Naive B cell (primary cell): ENCODE results near the gene GNB1. TPM values are rescaled to one million over a fixed set of nuclear protein-coding genes. Genes with fewer than 3 reads are reported as not detected.
A peak's percentile ranks its signal among the peaks of the same experiment; 100 is the strongest.

ENCODE experiments used
- ATAC-seq, 2 donors: fragments of 150-1000 bp; cut with Tn5 transposase; 2 replicates each; pipeline ENCODE4 v1.10.0; 2021; ENCODE audit warnings: low read depth in 2 of 2, mild to moderate bottlenecking in 2 of 2, moderate library complexity in 2 of 2
- DNase-seq: peaks from one replicate; pipeline ENCODE4 v3.0.0; 2022
- H3K27ac Mint-ChIP-seq, 6 donors: one replicate each; pipeline ENCODE4 v1.8.0; 2020 to 2022; ENCODE audit warnings: mild to moderate bottlenecking in 6 of 6, mixed read lengths in 6 of 6, moderate library complexity in 5 of 6, inconsistent platforms in 2 of 6
- H3K27me3 Mint-ChIP-seq, 3 donors: one replicate each; pipeline ENCODE4 v1.8.0; 2021 to 2022; ENCODE audit warnings: mixed read lengths in 3 of 3, mild to moderate bottlenecking in 1 of 3
- H3K36me3 Mint-ChIP-seq, 2 donors: one replicate each; pipeline ENCODE4 v1.8.0; 2020 to 2022; ENCODE audit warnings: mixed read lengths in 2 of 2, inconsistent platforms in 1 of 2, mild to moderate bottlenecking in 1 of 2
- H3K4me1 Mint-ChIP-seq, 3 donors: one replicate each; pipeline ENCODE4 v1.8.0; 2020 to 2022; ENCODE audit warnings: mixed read lengths in 3 of 3, inconsistent platforms in 1 of 3, mild to moderate bottlenecking in 1 of 3, moderate library complexity in 1 of 3
- H3K4me3 Mint-ChIP-seq, 8 donors: one replicate each; pipeline ENCODE4 v1.8.0; 2020 to 2022; ENCODE audit warnings: mild to moderate bottlenecking in 8 of 8, mixed read lengths in 8 of 8, moderate library complexity in 8 of 8, inconsistent platforms in 2 of 8
- H3K9me3 Mint-ChIP-seq, 7 donors: one replicate each; pipeline ENCODE4 v1.8.0; 2020 to 2022; ENCODE audit warnings: mixed read lengths in 7 of 7, mild to moderate bottlenecking in 5 of 7, inconsistent platforms in 2 of 7, moderate library complexity in 1 of 7
- polyA plus RNA-seq, 6 donors: library from polyadenylated mRNA; unstranded; fragments of 300-500 nt; fragmentation: Illumina TruSeq; gene quantifications; one replicate each; pipeline ENCODE4 v1.2.3, GENCODE V29; 2021; ENCODE audit warnings: low read depth in 6 of 6

The GNB1 gene
- polyA plus RNA-seq, 6 donors from 2014 or later: 57.9 to 131 (median 92.3) TPM

GRCh38 chr1:1846386-1846918, 44.4 kb downstream of the GNB1 start:
- ATAC-seq (no peak), DNase-seq (no peak)
- peaks cover 0 to 3% of the 10 kb centered on the region in 2 donors for H3K36me3 Mint-ChIP-seq
- H3K27me3 Mint-ChIP-seq: no peaks in the 10 kb centered on the region
- H3K4me1 Mint-ChIP-seq: peaks cover 65 to 83% (median 79%) of the 10 kb centered on the region in 3 donors
- H3K27ac Mint-ChIP-seq: peak overlapping the region in 5 of 6 donors; percentile 74 to 91 (median 84)
- no peaks in the 10 kb centered on the region for H3K9me3 Mint-ChIP-seq
- H3K4me3 Mint-ChIP-seq: peak overlapping the region in 1 of 8 donors; percentile 20

DNA sequence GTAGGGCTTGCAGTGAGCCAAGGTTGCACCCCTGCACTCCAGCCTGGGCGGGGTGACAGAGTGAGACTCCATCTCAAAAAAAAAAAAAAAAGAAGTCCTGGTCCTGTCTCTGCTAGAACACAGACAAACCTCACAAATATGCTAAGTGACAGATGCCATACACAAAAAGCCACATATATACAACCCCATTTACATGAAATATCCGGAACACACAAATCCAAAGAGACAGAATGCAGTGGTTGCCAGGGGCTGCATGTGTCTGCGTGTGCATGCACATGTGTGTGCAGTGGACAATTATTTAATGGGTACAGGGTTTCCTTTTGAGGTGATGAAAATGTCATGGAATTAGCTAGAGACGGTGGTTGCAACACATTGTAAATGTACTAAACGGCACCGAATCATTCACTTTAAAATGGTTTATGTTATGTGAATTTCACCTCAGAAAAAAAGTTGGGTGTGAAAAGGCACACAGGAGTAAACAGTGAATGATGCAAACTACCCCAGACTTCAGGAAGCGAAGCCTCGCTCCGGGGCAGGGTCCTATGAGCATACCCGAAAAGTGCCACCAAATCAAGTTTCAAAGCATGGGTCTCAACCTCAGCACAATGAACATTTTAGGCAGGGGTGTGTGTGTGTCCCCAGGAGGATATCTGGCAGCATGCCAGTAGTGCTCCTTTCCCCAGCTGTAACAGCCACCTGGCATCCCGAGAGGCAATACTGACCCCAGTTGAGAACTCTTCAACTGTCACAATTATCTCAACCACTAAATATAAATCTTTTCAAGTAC, 48.3 kb downstream of the GNB1 start:
- H3K36me3 Mint-ChIP-seq: peaks cover 0 to 3% of the 10 kb centered on the region in 2 donors
- H3K4me3 Mint-ChIP-seq: peak overlapping the region; percentile 21 to 89 (median 74)
- peaks cover 50 to 79% (median 71%) of the 10 kb centered on the region in 3 donors for H3K4me1 Mint-ChIP-seq
- no peaks in the 10 kb centered on the region for H3K9me3 Mint-ChIP-seq
- DNase-seq (peak; percentile 26), ATAC-seq (peak; percentile 67 to 72)
- no peaks in the 10 kb centered on the region for H3K27me3 Mint-ChIP-seq
- peak overlapping the region; percentile 14 to 94 (median 84) for H3K27ac Mint-ChIP-seq

DNA sequence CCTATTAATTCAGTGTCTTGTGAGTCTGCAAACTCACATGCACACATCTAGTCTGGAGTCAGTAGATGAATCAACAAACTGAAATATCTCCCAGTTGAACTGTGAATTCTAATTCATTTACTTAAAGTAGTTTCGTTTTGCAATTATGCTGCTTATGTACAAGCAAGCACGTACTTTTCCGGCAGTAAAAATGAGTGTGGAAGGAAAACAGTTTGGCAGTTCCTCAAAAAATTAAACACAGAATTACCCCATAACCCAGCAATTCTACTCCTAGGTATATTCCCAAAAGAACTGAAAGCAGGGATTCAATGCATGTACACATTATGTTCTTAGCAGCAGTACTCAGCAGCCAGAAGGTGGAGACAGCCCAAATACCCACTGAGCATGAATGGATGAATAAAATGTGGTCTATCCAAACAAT, 49.3 kb downstream of the GNB1 start:
- peak overlapping the region; percentile 35 to 92 (median 79) for H3K27ac Mint-ChIP-seq
- no peaks in the 10 kb centered on the region for H3K9me3 Mint-ChIP-seq
- ATAC-seq: no peak
- peaks cover 0 to 3% of the 10 kb centered on the region in 2 donors for H3K36me3 Mint-ChIP-seq
- peaks cover 43 to 71% (median 61%) of the 10 kb centered on the region in 3 donors for H3K4me1 Mint-ChIP-seq
- H3K4me3 Mint-ChIP-seq: peak overlapping the region; percentile 1 to 84 (median 74)
- no peaks in the 10 kb centered on the region for H3K27me3 Mint-ChIP-seq
- DNase-seq: no peak

GRCh38 chr1:1839311-1839965, 51.4 kb downstream of the GNB1 start:
- H3K27me3 Mint-ChIP-seq: no peaks in the 10 kb centered on the region
- no peaks in the 10 kb centered on the region for H3K9me3 Mint-ChIP-seq
- ATAC-seq (no peak), DNase-seq (no peak)
- peaks cover 38 to 74% (median 54%) of the 10 kb centered on the region in 3 donors for H3K4me1 Mint-ChIP-seq
- H3K36me3 Mint-ChIP-seq: no peaks in the 10 kb centered on the region
- peak overlapping the region in 6 of 8 donors; percentile 15 to 75 (median 32) for H3K4me3 Mint-ChIP-seq
- peak overlapping the region in 5 of 6 donors; percentile 20 to 92 (median 80) for H3K27ac Mint-ChIP-seq

GRCh38 chr1:1836119-1836518, 54.8 kb downstream of the GNB1 start:
- no peaks in the 10 kb centered on the region for H3K27me3 Mint-ChIP-seq
- ATAC-seq: no peak
- no peaks in the 10 kb centered on the region for H3K36me3 Mint-ChIP-seq
- no peaks in the 10 kb centered on the region for H3K9me3 Mint-ChIP-seq
- no peak for DNase-seq
- H3K4me3 Mint-ChIP-seq: peak overlapping the region in 1 of 8 donors; percentile 15
- H3K27ac Mint-ChIP-seq: peak overlapping the region in 2 of 6 donors; percentile 87 to 95
- H3K4me1 Mint-ChIP-seq: peaks cover 42 to 69% (median 54%) of the 10 kb centered on the region in 3 donors

GRCh38 chr1:1835546-1835945, 55.3 kb downstream of the GNB1 start:
- no peak for ATAC-seq
- H3K4me3 Mint-ChIP-seq: peak overlapping the region in 5 of 8 donors; percentile 40 to 82 (median 56)

DNA sequence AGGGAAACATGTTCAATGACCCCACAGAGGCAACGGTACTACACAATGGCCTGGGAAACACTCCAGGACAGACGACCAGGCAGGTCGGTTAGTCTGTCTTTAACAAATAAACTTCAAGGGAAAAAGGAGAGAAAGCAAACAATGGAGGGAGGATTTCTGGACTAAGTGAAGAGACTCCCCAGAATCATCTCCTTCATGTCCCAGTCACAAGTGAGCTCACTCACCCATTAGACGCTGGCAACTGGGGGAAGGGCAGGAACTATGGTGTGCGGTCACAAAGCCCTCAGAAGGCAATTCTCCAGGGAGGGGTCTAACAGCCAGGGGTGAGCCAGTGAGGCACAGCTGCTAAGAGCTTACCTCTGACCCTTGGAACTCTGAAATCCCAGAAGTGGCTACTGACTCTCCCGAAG, 57.0 kb downstream of the GNB1 start:
- peak overlapping the region; percentile 30 to 93 (median 81) for H3K4me3 Mint-ChIP-seq
- DNase-seq (peak; percentile 70), ATAC-seq (peak; percentile 87 to 90)
- H3K27me3 Mint-ChIP-seq: no peaks in the 10 kb centered on the region
- H3K4me1 Mint-ChIP-seq: peaks cover 36 to 57% (median 42%) of the 10 kb centered on the region in 3 donors
- no peaks in the 10 kb centered on the region for H3K36me3 Mint-ChIP-seq
- H3K27ac Mint-ChIP-seq: peak overlapping the region; percentile 90 to 97 (median 96)
- H3K9me3 Mint-ChIP-seq: no peaks in the 10 kb centered on the region

More at GRCh38 chr1:1835546-1835945, 55.3 kb downstream of the GNB1 start:
- no peaks in the 10 kb centered on the region for H3K36me3 Mint-ChIP-seq
- no peak for DNase-seq
- H3K4me1 Mint-ChIP-seq: peaks cover 40 to 64% (median 48%) of the 10 kb centered on the region in 3 donors
- no peaks in the 10 kb centered on the region for H3K27me3 Mint-ChIP-seq
- peak overlapping the region; percentile 63 to 96 (median 86) for H3K27ac Mint-ChIP-seq
- no peaks in the 10 kb centered on the region for H3K9me3 Mint-ChIP-seq

DNA sequence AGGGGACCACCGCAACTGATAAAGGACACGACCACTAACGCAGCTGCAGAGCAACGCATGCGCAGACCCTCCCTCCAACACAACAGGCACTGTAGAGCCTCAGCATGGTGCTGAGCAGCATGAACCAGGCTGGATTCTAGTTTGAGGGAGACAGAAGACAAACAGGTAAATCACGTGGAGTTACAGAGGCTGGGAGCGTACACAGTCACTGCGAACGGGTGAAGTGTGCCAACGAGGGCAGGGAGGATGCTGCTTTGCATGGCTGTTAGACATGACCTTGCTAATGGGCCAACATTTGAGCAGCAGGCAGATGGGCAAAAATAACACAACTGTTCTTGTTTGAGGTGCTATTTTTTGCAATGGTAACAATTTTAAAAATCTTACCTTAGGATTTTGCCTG, 57.4 kb downstream of the GNB1 start:
- DNase-seq (peak; percentile 52), ATAC-seq (peak; percentile 83 to 89)
- peak overlapping the region; percentile 90 to 97 (median 96) for H3K27ac Mint-ChIP-seq
- no peaks in the 10 kb centered on the region for H3K27me3 Mint-ChIP-seq
- no peaks in the 10 kb centered on the region for H3K9me3 Mint-ChIP-seq
- H3K4me3 Mint-ChIP-seq: peak overlapping the region; percentile 30 to 93 (median 81)
- no peaks in the 10 kb centered on the region for H3K36me3 Mint-ChIP-seq
- H3K4me1 Mint-ChIP-seq: peaks cover 36 to 58% (median 45%) of the 10 kb centered on the region in 3 donors

GRCh38 chr1:1832820-1833219, 58.1 kb downstream of the GNB1 start:
- no peak for ATAC-seq
- H3K9me3 Mint-ChIP-seq: no peaks in the 10 kb centered on the region
- peak overlapping the region in 7 of 8 donors; percentile 35 to 93 (median 81) for H3K4me3 Mint-ChIP-seq
- H3K27me3 Mint-ChIP-seq: no peaks in the 10 kb centered on the region
- DNase-seq: no peak
- no peaks in the 10 kb centered on the region for H3K36me3 Mint-ChIP-seq
- H3K27ac Mint-ChIP-seq: peak overlapping the region; percentile 28 to 96 (median 91)
- H3K4me1 Mint-ChIP-seq: peaks cover 36 to 60% (median 45%) of the 10 kb centered on the region in 3 donors

DNA sequence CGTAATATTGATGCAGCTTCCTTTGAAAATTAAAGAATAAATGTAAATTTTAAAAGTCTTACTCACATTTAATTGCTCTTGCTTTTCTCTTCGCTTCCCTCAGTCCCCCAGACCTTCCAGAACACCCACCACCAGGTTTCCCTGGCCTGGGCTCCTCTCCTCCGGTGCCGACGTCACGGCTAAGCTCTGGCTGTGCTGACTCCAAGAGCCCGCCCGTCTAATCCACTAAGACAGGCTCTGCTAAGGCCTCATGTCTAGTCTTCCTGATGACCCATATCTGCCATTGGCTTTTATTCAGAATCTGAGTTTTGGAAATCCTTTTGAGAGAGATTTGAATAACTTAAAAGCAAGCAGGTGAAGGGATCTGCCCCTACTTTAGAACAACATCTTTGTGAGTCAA, 58.7 kb downstream of the GNB1 start:
- no peaks in the 10 kb centered on the region for H3K36me3 Mint-ChIP-seq

DNA sequence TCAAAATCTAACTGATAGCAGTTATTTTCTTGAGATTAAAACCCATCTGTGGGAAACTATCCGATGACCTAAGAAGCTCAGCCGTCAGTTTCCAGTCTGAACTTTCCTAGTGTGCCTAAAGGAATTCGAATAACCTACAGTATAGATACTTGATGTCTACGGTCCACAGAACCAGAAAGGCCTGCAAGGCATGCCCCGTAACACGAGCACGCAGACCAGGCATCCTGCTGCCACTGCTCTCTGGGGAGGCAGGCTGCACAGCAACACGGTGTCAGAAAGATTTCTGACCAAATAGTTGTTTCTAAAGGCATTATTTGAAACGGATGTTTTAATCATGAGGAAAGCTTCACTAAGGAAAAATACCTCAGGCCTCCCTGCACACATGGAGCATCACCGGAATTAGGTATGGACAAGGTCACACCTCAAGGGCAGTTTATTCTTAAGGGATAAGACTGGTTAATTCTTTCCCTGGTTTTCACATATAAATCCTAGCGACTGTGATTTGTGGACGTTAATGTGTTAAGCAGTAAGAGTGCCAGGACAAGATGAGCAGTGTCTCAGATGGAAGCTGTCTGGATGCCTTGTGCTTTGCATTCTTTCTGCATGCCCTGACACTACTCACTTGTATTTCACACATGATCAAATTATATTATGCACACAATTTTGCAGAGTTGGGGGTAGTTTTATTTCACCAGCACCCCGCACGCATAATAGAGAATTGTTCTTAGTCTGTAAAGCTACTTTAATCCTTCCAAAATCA, 63.6 kb downstream of the GNB1 start:
- DNase-seq (no peak), ATAC-seq (no peak)
- peaks cover 12 to 41% (median 36%) of the 10 kb centered on the region in 3 donors for H3K4me1 Mint-ChIP-seq
- H3K27ac Mint-ChIP-seq: peak overlapping the region in 3 of 6 donors; percentile 25 to 47 (median 33)
- H3K27me3 Mint-ChIP-seq: no peaks in the 10 kb centered on the region
- no peaks in the 10 kb centered on the region for H3K9me3 Mint-ChIP-seq
- H3K36me3 Mint-ChIP-seq: no peaks in the 10 kb centered on the region
- H3K4me3 Mint-ChIP-seq: no peak overlapping the region

More for the DNA sequence above, 58.7 kb downstream of the GNB1 start:
- Mint-ChIP-seq H3K9me3 (no peaks in the 10 kb centered on the region), H3K27me3 (no peaks in the 10 kb centered on the region), H3K27ac (peak overlapping the region; percentile 6 to 96 (median 63)), H3K4me3 (peak overlapping the region in 2 of 8 donors; percentile 54 to 82), H3K4me1 (peaks cover 36 to 64% (median 50%) of the 10 kb centered on the region in 3 donors)
- ATAC-seq (no peak), DNase-seq (no peak)

DNA sequence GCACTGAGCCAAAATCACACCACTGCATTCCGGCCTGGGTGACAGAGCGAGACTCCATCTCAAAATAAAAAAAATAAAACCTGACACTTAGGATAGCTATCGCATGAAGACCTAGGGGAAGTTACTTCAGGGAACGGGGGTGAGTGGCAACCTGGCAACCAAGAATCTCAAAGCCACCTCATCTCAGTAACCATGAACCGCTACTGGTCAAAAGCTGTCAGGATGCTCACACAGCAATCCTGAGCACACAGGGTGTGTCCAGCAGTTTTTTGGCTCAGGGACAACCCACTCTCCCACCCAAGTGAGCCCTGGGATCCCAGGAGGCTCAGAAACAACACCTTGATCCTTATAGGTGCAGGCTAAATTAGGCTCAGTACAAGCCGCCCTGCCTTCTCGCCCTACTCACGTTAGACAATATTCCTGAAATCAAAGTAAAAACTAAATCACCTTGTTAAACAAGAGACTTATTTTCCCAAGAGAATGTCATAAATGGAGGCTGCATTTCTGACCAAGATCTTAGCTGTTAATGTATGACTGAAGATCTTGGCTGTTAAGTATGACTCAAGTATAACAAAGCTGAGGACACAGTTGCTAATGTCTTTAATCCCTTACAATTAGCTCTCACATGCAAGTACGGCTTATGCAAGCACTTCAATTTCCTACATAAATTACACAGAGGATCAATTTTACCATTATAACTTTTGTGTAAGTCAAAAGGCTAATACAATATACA, 64.4 kb downstream of the GNB1 start:
- H3K27ac Mint-ChIP-seq: peak overlapping the region in 5 of 6 donors; percentile 33 to 87 (median 49)
- no peaks in the 10 kb centered on the region for H3K27me3 Mint-ChIP-seq
- no peaks in the 10 kb centered on the region for H3K9me3 Mint-ChIP-seq
- no peak for ATAC-seq
- H3K36me3 Mint-ChIP-seq: no peaks in the 10 kb centered on the region
- H3K4me3 Mint-ChIP-seq: no peak overlapping the region
- no peak for DNase-seq
- H3K4me1 Mint-ChIP-seq: peaks cover 8 to 39% (median 31%) of the 10 kb centered on the region in 3 donors
